ENCODE results near the gene CD46. TPM values are rescaled to one million over a fixed set of nuclear protein-coding genes. Genes with fewer than 3 reads are reported as not detected.

Gene CD46
- total and polyA plus RNA-seq, 10 of the 15 experiments (the other 5 are each of a cell fraction or from before 2014, with no cell fraction given), result 61.1 to 198 (median 81.4) TPM

DNA sequence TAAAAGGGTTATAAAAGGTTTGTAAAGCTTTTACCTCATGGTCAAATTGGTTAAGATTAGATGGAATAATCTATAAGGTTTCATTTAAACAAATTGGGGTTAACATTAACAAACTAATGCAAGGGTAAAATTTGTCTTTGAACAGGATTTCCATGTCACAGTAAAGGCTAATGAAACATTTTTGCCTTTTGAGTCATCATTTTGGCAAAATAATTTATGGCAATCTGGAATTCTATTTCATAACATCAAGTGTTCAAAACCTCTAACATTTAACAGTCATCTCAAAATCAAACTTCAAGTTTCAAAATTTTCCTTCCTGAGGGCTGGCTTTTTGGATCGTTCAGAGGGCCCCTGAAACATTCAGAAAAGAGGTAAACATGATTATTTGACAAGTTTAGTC lies 6.6 kb upstream of the CD46 start:
- 6% methylated on average over 1 of the region's 1 CpG for whole genome bisulfite sequencing (ENCODE audit: insufficient coverage, insufficient replicate concordance, low lambda C conversion rate, missing lambda C conversion rate)
- Histone ChIP-seq H3K36me3 (ENCODE audit: control insufficient read depth in 2 of 2, insufficient read depth in 2 of 2, low read length in 1 of 2) (no peaks in the 10 kb centered on the region), H3K4me1 (ENCODE audit: control insufficient read depth, insufficient read depth, low read length) (no peaks in the 10 kb centered on the region), H3K9me3 (replicated peaks; ENCODE audit: control insufficient read depth, insufficient read depth, low read length) (no peaks in the 10 kb centered on the region; the same call in 2 of the 3 replicates), H2AFZ (ENCODE audit: control insufficient read depth, low read depth, low read length) (no peak overlapping the region), H3K4me2 (ENCODE audit: control insufficient read depth, insufficient read depth) (no peak overlapping the region), H3K79me2 (ENCODE audit: control insufficient read depth, insufficient read depth, low read length) (no peaks in the 10 kb centered on the region), H3K27ac (ENCODE audit: control insufficient read depth, insufficient read depth) (no peak overlapping the region), H4K20me1 (ENCODE audit: control insufficient read depth, insufficient read depth) (no peaks in the 10 kb centered on the region), H3K27me3 (replicated peaks in 1 of 2; ENCODE audit: control insufficient read depth in 2 of 2, insufficient read depth in 2 of 2, low read length in 1 of 2) (no peaks in the 10 kb centered on the region), H3K9ac (ENCODE audit: control insufficient read depth, insufficient read depth, low read length) (no peak overlapping the region), H3K4me3 (no peak overlapping the region)
- FAIRE-seq, result no peak
- no peak for DNase-seq (ENCODE audit: low read depth, low spot score)
- ChIA-PET RAD21 (ENCODE audit: unreplicated experiment) (no interaction called here), POLR2A (no interaction called here), SMC1A (ENCODE audit: uncharacterized antibody, unreplicated experiment) (no interaction called here), CTCF (no interaction called here)
- in situ Hi-C loops (cut with MboI) (no loop called here), intact Hi-C loops (cut with micrococcal nuclease; ENCODE audit: unreplicated experiment) (no loop called here)
- no peak for ATAC-seq
- no TSS peak for BruUV-seq (replicated peaks)
- TF ChIP-seq HCFC1 (IDR thresholded peaks at IDR 0.05; ENCODE audit: low read length) (no peak), RELA (IDR thresholded peaks at IDR 0.05; ENCODE audit: borderline replicate concordance, partially characterized antibody) (no peak), TCF12 (IDR thresholded peaks at IDR 0.05; ENCODE audit: low read depth, low read length) (no peak), NR2C1 (IDR thresholded peaks at IDR 0.05) (no peak), TCF3 (IDR thresholded peaks at IDR 0.05; ENCODE audit: borderline replicate concordance, insufficient read depth, low read depth, low read length) (no peak), BCL3 (IDR thresholded peaks at IDR 0.05; ENCODE audit: borderline replicate concordance, insufficient read depth, low read depth, low read length, poor library complexity, severe bottlenecking) (no peak), IRF3 (IDR thresholded peaks at IDR 0.05) (no peak)
